NOMO-1 (cell line): ENCODE measurements around the gene MGST2.

Source experiments
- DNase-seq, 2 experiments: peaks; one replicate each; lab custom pipeline; 2025; ENCODE audit not compliant: unreplicated experiment in 2 of 2; lab: John Stamatoyannopoulos, UW

MGST2 gene

DNA sequence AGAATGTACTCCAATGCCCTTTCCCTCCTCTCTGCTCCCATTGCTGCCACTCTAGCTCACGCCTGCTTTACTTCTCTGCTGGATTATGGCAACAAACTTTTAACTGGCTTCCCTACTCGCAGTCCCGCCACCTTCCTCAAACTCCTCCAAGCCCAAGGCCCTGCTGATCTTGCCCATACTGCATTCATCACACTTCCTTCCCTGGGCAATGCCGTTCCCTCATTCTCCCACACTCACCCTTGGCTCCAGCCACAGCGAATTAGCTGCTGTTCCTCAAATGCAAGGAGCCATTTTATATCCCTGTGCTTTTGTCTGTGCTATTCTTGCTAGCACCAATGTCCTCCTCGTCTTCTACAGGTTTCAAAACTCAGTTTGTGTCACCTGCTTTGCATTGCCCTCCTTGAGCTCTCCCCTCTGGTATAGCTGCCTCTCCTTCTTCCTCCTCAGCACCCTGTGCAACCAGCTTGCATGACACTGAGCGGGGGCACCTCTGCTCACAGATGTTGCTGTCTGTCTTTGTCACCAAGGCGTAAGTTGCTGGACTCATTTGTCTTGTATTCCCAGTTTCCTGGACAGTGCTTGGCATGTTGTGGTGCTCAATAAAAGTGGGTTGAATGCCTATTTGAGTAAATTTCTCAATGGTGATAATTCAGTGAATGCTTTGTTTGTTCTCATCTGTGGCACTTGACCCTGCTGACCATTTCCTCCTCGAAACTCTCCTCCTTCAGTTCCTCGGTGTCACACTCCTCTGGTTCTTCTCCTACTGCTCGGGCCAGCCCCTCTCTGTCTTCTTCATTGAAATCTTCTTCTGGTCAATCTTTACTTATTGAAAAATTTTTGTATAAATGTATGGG is 22.4 kb upstream of the MGST2 start:
- DNase-seq, result no peak

DNA sequence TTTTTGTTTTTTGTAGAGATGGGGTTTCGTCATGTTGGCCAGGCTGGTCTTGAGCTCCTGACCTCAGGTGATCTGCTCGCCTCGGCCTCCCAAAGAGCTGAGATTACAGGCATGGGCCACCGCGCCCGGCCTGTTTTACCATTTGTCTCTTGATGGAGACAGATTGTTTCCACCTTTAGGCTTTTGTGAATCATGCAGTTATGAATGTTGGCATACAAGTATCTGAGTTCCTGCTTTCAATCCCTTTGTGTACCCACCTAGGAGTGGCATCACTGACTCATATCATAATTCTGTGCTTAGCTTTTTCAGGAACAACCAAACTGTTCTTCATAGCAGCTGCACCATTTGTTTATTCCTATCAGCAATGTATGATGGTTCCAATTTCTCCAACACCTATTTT is 20.2 kb upstream of the MGST2 start:
- DNase-seq, result no peak

DNA sequence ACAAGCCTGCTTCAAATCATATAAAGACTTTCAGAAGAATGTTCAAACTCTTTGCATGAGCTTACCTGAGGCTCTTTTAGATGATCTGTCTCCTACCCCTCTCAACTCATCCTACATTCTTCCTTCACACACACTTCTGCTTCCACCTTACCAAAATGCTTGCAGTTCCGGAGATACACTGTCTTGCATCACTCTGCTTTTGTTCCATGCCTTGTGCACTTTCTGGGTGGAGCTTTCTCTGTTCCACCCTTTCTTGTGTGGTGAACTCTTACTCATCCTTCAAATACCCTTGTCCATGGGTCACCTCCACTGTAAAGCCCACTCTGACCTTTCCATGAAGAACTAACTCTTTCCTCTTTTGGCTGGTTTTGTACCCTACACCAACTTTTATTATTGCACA is 18.4 kb upstream of the MGST2 start:
- peak; percentile 13 to 15 for DNase-seq

- DNase-seq, result no peak
Measured at GRCh38 chr4:139647952-139648351, 17.7 kb upstream of the MGST2 start.

- peak; percentile 41 to 67 for DNase-seq
Measured at GRCh38 chr4:139651282-139652194, 14.1 kb upstream of the MGST2 start.

DNA sequence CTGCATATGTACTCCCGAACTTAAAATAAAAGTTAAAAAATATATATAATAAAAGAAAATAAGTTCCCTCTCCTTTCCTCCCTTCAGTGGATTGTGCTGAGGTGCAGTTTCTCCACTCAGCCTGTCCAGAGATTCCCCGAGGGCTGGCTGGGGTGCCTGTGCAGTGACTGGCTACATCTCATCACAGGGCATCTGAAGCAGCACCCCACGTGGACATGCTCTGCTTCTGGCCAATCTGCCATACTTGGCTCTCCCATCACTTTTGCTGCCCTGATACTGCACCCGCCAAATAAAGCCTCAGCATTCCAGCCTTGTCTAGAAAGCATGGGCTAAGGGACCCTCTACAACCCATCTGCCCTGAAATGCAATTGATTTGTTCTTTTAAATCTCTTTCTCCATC is 11.1 kb upstream of the MGST2 start:
- DNase-seq, result no peak

DNA sequence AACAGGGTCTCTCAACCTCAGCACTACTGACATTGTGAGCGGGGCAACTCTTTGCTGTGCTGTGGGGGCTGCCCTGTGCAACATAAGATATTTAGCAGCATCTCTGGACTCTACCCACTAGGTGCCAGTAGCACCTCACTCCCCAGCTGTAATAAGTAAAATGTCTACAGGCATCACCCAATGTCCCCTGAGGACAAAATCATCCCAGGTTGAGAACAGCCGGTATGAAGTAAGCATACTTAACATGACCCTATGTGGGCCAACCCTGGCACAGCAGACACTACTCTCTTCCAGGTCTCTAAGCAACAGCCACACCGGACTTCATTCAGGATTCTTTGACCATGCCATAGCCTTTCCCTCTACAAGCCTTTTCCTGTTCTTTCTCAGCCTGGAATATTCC is 10.5 kb upstream of the MGST2 start:
- peak; percentile 2 to 28 for DNase-seq

DNA sequence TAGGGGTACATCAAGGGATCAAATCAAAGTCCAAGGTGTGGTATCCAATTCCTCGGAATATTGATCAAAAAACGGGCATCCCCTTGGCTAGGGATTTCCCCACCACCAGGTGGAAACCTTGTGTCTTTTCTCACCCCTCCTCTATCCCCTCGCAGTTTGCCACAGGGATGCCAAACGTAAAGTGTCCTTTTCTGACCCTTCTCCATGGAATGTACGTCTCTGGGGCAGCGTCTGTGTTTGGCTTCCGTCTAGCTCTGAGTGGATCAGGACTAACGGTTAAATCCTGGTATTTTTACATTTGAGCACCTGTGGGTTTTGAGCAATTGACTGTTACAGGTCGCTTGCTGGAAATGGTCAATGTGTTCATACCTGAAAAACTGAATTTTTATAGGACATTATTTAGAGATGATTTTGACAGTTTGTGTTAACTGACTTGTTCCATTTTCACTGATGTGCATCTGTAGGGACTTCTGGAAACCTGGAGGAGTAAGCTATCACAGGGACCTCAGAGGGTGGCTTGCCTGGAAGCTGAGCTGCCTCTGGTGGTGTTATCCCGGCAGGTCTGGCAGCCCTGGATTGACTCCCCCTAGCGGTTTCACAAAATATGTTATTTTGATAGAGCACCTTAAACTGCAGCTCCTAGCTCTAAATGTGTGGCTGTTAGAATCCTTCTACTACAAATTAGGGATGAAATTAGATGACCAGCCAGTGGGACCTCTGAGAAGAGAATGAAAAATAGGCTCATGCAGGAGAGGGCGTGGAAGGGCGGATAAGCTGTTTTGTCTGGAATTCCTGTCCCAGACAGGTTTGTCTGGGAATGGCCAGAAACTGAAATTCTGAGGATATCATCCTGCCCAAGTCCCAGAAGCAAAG is 8.8 kb upstream of the MGST2 start:
- peak; percentile 74 to 78 for DNase-seq

- no peak for DNase-seq
Measured at GRCh38 chr4:139658185-139658584, 7.4 kb upstream of the MGST2 start.

GRCh38 chr4:139658586-139659382 is 6.8 kb upstream of the MGST2 start:
- DNase-seq, result no peak

DNA sequence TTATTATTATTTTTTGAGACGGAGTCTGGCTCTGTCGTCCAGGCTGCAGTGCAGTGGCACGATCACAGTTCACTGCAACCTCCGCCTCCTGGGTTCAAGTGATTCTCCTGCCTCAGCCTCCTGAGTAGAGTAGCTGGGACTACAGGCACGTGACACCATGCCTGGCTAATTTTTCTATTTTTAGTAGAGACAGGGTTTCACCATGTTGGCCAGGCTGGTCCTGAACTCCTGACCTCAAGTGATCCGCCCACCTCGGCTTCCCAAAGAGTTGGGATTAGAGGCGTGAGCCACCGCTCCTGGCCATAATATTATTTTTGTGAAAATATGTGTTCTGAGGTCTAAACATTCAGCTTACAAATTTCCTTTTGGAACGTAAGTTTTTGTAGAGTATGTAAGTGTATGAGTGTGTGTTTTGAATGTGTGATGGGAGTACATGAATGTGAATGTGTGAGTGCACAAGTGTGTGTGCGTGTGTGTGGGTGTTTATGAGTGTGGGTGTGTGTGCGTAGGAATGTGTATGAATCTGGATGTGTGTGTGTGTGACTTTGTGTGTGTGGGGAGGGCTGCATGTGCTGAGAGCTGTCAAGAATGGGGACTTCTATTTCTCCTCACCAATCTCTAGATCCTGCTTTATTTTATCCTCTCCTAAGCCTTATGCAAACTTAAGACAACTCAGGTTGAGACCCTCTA is 5.7 kb upstream of the MGST2 start:
- no peak for DNase-seq

DNA sequence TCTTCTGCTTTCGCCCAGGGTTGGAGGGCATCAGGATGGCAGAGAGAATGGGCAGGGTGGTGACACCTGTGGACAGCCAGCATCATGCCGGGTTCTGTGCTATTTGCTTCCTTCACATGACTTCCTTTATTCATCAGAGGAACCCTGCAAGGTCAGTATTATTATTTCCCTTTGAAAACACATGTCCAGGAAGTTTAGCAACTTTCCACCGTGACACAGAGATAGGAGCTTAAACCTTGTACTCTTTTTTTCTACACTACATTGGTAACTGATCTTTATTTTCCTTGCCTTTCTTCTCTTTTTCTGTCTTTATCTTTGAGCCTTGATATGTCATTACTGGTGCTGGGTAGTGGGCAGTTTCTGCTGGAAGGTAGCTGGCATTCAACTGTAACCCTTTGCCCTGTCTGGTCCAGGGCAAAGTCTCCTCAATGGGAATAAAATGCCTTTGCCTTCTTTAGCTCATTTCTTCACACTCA is 5.0 kb upstream of the MGST2 start:
- peak; percentile 11 to 75 for DNase-seq

DNA sequence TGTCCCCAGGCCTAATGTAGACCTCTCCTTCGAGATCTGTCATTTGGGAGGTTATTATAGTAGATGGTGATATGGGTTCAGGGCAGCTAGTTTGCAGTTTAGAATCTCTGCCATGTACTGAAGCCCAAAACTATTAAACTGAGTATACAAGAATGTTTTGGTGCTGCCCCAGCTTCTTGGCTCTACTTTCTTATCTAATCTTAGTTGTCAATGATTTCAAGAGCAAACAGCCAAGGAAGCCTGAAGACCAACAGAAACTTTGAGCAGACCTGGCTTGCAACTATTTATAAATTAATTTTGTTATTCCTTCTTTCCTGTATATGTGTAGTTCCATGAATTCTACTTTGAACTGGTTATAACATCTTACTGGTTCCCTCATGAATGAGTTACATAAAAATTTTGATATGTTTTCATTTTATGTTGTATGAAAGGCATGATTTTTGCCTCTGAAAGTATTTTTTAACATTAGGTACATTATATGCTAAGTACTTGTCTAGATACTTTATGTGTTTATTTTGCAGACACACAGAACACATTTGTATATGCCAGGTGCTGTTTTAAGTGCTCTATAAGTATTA is 2.0 kb upstream of the MGST2 start:
- DNase-seq, result no peak

DNA sequence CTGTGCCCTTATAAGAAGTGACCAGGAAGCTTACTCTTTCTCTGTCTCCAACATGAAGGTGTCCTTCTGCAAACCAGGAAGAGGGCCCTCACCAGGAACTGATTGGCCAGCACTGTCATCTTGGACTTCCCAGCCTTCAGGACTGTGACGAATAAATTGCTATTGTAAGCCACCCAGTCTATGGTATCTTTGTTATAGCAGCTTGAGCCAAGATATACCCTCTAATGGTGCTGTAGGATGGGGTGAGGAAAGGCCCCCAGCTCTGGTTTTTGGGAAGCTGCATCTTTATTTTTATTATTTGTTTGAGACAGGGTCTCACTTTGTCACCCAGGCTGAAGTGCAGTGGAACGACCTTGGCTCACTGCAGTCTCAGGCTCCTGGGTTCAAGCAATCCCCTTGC is 1.2 kb upstream of the MGST2 start:
- DNase-seq, result no peak

DNA sequence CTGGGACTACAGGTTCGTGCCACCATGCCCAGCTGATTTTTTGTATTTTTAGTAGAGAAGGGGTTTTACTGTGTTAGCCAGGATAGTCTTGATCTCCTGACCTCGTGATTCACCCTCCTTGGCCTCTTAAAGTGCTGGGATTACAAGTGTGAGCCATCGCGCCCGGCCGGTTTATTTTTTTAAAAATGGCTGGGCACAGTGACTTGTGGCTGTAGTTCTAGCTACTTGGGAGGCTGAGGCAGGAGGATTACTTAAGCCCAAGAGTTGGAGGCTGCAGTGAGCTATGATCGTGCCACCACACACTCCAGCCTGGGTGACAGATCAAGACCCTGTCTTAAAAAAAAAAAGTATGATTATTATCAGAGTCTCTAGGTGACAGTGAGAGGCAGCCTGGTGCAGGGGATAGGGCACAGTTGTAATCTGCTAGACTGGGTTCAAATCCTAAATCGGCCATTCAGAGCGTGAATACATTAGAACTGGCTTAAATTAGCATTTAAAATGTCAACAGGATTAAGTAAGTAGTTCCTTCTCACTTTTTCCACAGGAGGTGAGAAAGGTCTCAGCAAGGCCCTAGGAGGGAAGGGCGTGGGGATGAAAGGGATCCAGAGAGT is 435 bp upstream of the MGST2 start:
- DNase-seq, result no peak

DNA sequence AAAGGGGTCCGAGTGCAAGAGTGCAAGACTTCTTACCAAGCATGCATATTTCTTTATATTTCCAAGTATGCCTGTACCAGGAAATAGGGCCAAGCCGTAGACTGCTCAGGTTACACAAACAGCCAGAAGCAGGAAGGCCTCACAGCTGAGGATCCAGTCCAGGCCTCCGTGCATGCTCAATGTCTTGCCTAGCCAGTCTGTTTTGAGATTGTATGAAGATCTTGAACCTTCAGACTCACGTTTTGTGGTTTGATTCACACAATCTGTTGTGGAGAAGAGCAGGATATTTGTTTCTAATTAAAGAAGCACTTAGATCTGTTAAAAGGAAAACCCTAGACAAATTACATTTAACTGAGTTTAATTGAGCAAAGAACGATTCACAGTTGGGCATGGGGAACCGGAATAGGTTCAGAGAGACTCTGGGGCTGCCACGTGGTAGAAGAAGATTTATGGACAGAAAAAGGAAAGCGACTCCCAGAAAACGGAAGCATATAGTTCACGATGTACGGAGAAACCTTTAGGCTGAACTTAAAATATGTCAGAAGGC is 1.2 kb downstream of the MGST2 start:
- peak; percentile 61 to 82 for DNase-seq

GRCh38 chr4:139668036-139668435 is 2.4 kb downstream of the MGST2 start:
- no peak for DNase-seq

DNA sequence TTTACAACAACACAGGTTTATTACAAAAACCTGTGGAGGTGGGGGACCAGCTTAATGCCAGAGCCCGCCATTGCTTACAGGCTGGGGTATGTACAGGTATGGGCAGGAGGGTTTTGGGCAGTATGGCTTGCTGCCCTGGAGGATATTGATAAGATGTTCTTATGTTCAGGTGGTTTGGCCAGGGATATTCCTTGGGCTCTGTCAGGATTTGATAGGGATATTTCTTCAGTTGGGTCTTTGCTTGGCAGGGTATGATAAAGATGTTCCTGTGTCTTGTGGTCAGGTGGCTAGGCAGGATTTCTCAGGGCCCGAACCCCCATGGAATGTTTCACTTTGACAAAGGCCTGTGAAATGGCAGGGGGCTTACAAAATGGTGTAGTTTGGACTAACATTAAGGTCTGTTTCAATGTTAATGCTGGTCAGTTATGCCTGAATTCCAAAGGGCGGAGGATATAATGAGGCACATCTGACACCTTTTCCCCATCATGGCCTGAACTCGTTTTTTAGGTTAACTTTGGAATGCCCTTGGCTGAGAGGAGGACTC is 3.1 kb downstream of the MGST2 start:
- DNase-seq, result no peak
